Thyroid gland (tissue), 4 donors: Measurements from ENCODE around the gene MAMSTR.

ENCODE experiments used
- POLR2A ChIP-seq, 2 donors: fragments of 450-650 bp; IDR thresholded peaks; one replicate each; pipeline ENCODE4 v1.6.1; 2017; ENCODE audit warnings: antibody characterized with exemption in 2 of 2, mild to moderate bottlenecking in 2 of 2, moderate library complexity in 1 of 2
- TF ChIP-seq, protein P1 (sequence below), 6 experiments: fragments of 200-600 bp in 3 of 6; fragments of 450-650 bp in 3 of 6; sonication (generic) in 3 of 6; IDR thresholded peaks; one replicate each; pipeline ENCODE4 v1.5.1; 2016 to 2019; ENCODE audit warnings: antibody characterized with exemption in 6 of 6, mild to moderate bottlenecking in 2 of 6, inconsistent platforms in 1 of 6, moderate library complexity in 1 of 6

DNA sequence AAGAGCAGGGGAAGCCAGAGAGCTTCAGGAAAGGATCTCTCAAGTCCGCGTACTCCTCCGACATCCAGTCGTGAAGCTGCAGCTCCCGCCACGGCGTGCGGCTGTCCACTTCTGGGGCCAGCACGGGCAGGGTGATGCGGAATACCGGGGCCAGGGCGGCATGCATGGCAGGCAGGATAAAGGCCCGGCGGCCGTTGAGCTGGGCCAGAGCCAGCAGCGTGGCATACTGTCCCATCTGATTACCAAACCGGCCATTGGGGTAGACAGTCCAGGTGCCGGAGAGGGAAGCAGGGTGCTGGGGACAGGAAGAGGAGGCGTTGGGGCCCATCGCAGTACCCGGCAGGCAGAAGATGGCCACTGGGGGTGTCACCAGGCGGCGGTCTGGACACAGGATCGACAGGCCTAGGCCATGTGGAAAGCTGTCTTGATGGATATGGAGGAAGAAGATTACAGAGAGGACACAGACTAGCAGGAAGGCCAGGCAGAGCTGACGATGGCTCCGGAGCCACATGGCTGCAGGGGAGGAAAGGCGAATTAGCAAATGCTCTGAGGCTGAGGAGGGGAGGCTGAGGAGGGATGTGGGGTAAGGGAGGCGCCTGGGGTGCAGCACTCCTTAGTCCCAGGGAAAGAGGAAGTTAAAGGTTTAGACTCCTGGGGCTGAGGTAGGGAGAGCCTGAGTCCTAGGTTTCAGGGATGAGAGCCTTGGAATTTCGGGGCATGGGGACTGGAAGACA lies 31.4 kb upstream of the MAMSTR start:
- TF ChIP-seq, protein P1, sequence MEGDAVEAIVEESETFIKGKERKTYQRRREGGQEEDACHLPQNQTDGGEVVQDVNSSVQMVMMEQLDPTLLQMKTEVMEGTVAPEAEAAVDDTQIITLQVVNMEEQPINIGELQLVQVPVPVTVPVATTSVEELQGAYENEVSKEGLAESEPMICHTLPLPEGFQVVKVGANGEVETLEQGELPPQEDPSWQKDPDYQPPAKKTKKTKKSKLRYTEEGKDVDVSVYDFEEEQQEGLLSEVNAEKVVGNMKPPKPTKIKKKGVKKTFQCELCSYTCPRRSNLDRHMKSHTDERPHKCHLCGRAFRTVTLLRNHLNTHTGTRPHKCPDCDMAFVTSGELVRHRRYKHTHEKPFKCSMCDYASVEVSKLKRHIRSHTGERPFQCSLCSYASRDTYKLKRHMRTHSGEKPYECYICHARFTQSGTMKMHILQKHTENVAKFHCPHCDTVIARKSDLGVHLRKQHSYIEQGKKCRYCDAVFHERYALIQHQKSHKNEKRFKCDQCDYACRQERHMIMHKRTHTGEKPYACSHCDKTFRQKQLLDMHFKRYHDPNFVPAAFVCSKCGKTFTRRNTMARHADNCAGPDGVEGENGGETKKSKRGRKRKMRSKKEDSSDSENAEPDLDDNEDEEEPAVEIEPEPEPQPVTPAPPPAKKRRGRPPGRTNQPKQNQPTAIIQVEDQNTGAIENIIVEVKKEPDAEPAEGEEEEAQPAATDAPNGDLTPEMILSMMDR (IDR thresholded peaks at IDR 0.05), result no peak
- TF ChIP-seq POLR2A (IDR thresholded peaks at IDR 0.05), result no peak
